ENCODE results near the gene PDIA2.

Gene PDIA2

GRCh38 chr16:259226-259625, 23.7 kb upstream of the PDIA2 start:
- H3K27ac ChIP-seq: no peak overlapping the region
- TF ChIP-seq ZFX (IDR thresholded peaks at IDR 0.05): no peak
- TF ChIP-seq, protein P1, sequence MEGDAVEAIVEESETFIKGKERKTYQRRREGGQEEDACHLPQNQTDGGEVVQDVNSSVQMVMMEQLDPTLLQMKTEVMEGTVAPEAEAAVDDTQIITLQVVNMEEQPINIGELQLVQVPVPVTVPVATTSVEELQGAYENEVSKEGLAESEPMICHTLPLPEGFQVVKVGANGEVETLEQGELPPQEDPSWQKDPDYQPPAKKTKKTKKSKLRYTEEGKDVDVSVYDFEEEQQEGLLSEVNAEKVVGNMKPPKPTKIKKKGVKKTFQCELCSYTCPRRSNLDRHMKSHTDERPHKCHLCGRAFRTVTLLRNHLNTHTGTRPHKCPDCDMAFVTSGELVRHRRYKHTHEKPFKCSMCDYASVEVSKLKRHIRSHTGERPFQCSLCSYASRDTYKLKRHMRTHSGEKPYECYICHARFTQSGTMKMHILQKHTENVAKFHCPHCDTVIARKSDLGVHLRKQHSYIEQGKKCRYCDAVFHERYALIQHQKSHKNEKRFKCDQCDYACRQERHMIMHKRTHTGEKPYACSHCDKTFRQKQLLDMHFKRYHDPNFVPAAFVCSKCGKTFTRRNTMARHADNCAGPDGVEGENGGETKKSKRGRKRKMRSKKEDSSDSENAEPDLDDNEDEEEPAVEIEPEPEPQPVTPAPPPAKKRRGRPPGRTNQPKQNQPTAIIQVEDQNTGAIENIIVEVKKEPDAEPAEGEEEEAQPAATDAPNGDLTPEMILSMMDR (conservative IDR thresholded peaks at IDR 0.05): no peak

- no peak overlapping the region for H3K27ac ChIP-seq
- TF ChIP-seq ZFX (IDR thresholded peaks at IDR 0.05): no peak
- TF ChIP-seq, protein P1 (conservative IDR thresholded peaks at IDR 0.05): no peak
Observed at GRCh38 chr16:259814-260253, 23.1 kb upstream of the PDIA2 start.

GRCh38 chr16:260326-260725, 22.6 kb upstream of the PDIA2 start:
- TF ChIP-seq ZFX (IDR thresholded peaks at IDR 0.05): no peak
- TF ChIP-seq, protein P1 (conservative IDR thresholded peaks at IDR 0.05): no peak
- no peak overlapping the region for H3K27ac ChIP-seq

DNA sequence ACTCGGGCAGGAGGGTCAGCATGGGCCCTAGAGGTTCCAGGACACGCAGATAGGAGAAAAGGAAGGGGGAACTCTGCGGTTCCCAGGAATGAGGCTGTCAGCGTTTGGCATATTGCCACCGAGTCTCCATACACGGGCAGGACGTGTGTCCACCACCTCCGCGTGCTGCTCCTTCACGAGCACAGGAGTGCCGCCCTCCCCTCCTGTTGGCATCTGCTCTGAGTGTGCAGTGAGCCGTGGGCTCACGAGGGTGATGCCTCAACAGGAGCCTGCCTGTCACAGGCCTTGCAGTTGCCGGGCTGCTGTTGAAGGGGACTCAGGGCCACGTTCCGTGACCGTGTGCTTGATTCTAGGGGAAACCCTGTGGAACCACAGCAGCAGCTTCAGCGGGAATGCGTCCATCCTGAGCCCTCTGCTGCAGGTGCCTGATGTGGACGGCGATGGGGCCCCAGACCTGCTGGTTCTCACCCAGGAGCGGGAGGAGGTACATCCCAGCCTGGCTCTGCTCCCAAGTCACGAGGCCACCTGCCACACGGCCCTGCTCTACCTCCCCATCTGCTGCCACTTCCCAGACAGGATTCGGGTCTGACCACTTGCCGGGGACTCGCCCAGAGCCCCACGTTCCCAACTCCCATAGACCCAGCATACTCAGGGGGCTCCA, 21.8 kb upstream of the PDIA2 start:
- H3K27ac ChIP-seq: no peak overlapping the region

DNA sequence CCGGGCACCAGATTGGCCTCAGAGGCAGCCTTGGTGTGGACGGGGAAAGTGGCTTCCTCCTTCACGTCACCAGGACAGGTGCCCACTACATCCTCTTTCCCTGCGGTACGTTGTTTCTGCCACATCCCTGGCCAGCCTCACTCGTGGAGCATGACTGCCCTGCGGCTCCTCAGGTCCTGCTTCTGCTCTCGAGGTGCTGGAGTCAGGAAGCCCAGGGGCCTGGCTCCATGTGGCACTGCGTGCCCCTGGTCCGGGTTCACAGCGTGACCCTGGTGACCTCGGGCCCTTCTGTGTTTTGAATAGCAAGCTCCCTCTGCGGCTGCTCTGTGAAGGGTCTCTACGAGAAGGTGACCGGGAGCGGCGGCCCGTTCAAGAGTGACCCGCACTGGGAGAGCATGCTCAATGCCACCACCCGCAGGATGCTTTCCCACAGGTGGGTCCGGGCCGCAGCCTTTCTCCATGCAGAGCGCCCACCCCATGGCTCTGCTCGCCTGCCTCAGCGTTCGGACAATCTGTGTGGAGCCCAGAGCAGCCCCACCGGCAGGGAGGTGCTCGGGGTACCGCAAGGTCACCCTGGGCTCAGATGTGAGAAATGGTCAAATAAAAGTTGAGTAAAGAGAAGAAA, 20.7 kb upstream of the PDIA2 start:
- TF ChIP-seq, protein P1 (conservative IDR thresholded peaks at IDR 0.05): no peak
- no peak for TF ChIP-seq ZFX (IDR thresholded peaks at IDR 0.05)
- no peak overlapping the region for H3K27ac ChIP-seq

More for the DNA sequence above, 21.8 kb upstream of the PDIA2 start:
- TF ChIP-seq, protein P1 (conservative IDR thresholded peaks at IDR 0.05): no peak
- no peak for TF ChIP-seq ZFX (IDR thresholded peaks at IDR 0.05)

DNA sequence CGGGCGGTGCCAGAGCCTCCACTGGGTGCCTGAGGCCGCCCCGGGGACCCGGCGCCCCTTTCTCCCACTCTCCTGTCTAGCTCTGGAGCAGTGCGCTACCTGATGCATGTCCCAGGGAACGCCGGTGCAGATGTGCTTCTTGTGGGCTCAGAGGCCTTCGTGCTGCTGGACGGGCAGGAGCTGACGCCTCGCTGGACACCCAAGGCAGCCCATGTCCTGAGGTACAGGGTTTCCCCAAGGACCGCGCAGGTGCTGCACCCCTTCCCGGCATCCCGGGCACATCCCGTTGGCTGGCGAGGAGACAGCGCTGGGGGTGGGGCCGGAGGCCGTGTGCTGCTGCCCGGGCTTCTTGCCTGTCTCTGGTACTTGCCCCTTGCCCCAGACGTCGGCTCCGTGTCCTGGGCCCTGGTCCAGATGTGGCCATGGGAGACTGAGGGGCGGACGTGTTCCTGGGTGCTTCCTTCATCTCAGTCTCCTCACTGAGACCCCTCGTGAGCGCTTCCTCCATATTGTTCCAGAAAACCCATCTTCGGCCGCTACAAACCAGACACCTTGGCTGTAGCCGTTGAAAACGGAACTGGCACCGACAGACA, 19.7 kb upstream of the PDIA2 start:
- TF ChIP-seq, protein P1 (conservative IDR thresholded peaks at IDR 0.05): no peak
- TF ChIP-seq ZFX (IDR thresholded peaks at IDR 0.05): no peak
- no peak overlapping the region for H3K27ac ChIP-seq

- TF ChIP-seq, protein P1 (conservative IDR thresholded peaks at IDR 0.05): no peak
- no peak for TF ChIP-seq ZFX (IDR thresholded peaks at IDR 0.05)
- no peak overlapping the region for H3K27ac ChIP-seq
Observed at GRCh38 chr16:263944-264343, 19.0 kb upstream of the PDIA2 start.
